IMR-90 (cell line): Measurements from ENCODE around the gene SMCHD1. TPM values are rescaled to one million over a fixed set of nuclear protein-coding genes. Genes with fewer than 3 reads are reported as not detected.

ENCODE experiments used
- ATAC-seq: fragments of 200-7000 bp; cut with Tn5 transposase; 2 replicates; pipeline ENCODE4 v1.9.1; 2020; ENCODE audit warnings: low read depth, mild to moderate bottlenecking, moderate library complexity
- BruUV-seq: library from RNA; stranded (reverse); fragments of 400-500 nt; replicated peaks from 2 replicates; lab custom pipeline; 2021; lab: Mats Ljungman, UMichigan
- CTCF ChIA-PET: fragments of 300-600 bp; formaldehyde crosslinking; extraction: SDS; loops from one replicate; lab custom pipeline; 2021; ENCODE audit warnings: antibody characterized with exemption; lab: Yijun Ruan, JAX
- POLR2A ChIA-PET: fragments of 300-600 bp; sonication (Branson Sonifier 250); formaldehyde crosslinking; loops from one replicate; lab custom pipeline; 2022; ENCODE audit warnings: antibody characterized with exemption; ENCODE audit not compliant: unreplicated experiment; lab: Charles Lee
- DNase-seq: peaks from one replicate; pipeline ENCODE4 v3.0.0; 2013
- H2AFZ ChIP-seq: replicated peaks from 2 replicates; pipeline ENCODE3; 2013; ENCODE audit warnings: low read length, mild to moderate bottlenecking; ENCODE audit not compliant: poor library complexity
- H2AK5ac ChIP-seq: 2 replicates; pipeline ENCODE4 v1.6.1; 2013; ENCODE audit warnings: low read depth, low read length, inconsistent platforms
- H2AK9ac ChIP-seq: replicated peaks from 2 replicates; pipeline ENCODE3; 2013; ENCODE audit warnings: mild to moderate bottlenecking, low read depth, low read length, moderate library complexity; ENCODE audit not compliant: poor library complexity
- H2BK120ac ChIP-seq: 2 replicates; pipeline ENCODE4 v1.6.1; 2013; ENCODE audit warnings: low read depth, low read length, inconsistent platforms
- H2BK15ac ChIP-seq: 3 replicates; pipeline ENCODE4 v1.6.1; 2013; ENCODE audit warnings: low read depth, low read length, inconsistent platforms
- H2BK20ac ChIP-seq: 2 replicates; pipeline ENCODE4 v1.6.1; 2013; ENCODE audit warnings: low read depth, mild to moderate bottlenecking, inconsistent platforms, low read length, moderate library complexity
- H2BK5ac ChIP-seq: 2 replicates; pipeline ENCODE4 v1.6.1; 2013; ENCODE audit warnings: mild to moderate bottlenecking, low read depth, low read length, inconsistent platforms; ENCODE audit not compliant: poor library complexity, severe bottlenecking
- H3K14ac ChIP-seq: replicated peaks from 2 replicates; pipeline ENCODE4 v1.6.1; 2013; ENCODE audit warnings: low read depth, low read length, inconsistent platforms
- H3K18ac ChIP-seq: 2 replicates; pipeline ENCODE4 v1.6.1; 2013; ENCODE audit warnings: low read depth, low read length, control low read depth
- H3K23ac ChIP-seq: 2 replicates; pipeline ENCODE4 v1.6.1; 2013; ENCODE audit warnings: low read depth, low read length, inconsistent platforms
- H3K27ac ChIP-seq: 2 replicates; pipeline ENCODE4 v1.5.1; 2013; ENCODE audit warnings: mild to moderate bottlenecking, control low read depth, low read length; ENCODE audit not compliant: insufficient read depth
- H3K27me3 ChIP-seq: 2 replicates; pipeline ENCODE4 v1.6.1; 2013; ENCODE audit warnings: low read length; ENCODE audit not compliant: control insufficient read depth, insufficient read depth
- H3K36me3 ChIP-seq: 2 replicates; pipeline ENCODE4 v1.6.1; 2013; ENCODE audit warnings: low read length, mixed read lengths; ENCODE audit not compliant: control insufficient read depth, insufficient read depth
- H3K4ac ChIP-seq: 2 replicates; pipeline ENCODE4 v1.6.1; 2013; ENCODE audit warnings: low read depth, low read length, inconsistent platforms
- H3K4me1 ChIP-seq: 2 replicates; pipeline ENCODE4 v1.6.1; 2013; ENCODE audit warnings: low read length, mixed read lengths; ENCODE audit not compliant: control insufficient read depth, insufficient read depth
- H3K4me2 ChIP-seq: 2 replicates; pipeline ENCODE4 v1.6.1; 2013; ENCODE audit warnings: low read depth, mild to moderate bottlenecking, control low read depth, low read length, moderate library complexity
- H3K4me3 ChIP-seq: 2 replicates; pipeline ENCODE4 v1.5.1; 2013; ENCODE audit warnings: low read depth, mild to moderate bottlenecking, control low read depth, low read length, moderate library complexity; ENCODE audit not compliant: insufficient read depth
- H3K56ac ChIP-seq: 2 replicates; pipeline ENCODE4 v1.6.1; 2013; ENCODE audit warnings: low read length, inconsistent platforms; ENCODE audit not compliant: insufficient read depth; ENCODE audit errors: extremely low read depth
- H3K79me1 ChIP-seq, 2 experiments: 2 replicates each; pipeline ENCODE4 v1.6.1; 2013; ENCODE audit warnings: low read length in 2 of 2, inconsistent platforms in 1 of 2, low read depth in 1 of 2
- H3K9ac ChIP-seq: 2 replicates; pipeline ENCODE4 v1.6.1; 2013; ENCODE audit warnings: low read depth, low read length, control low read depth
- H3K9me1 ChIP-seq: 2 replicates; pipeline ENCODE4 v1.6.1; 2013; ENCODE audit warnings: low read length, inconsistent platforms; ENCODE audit not compliant: insufficient read depth
- H3K9me3 ChIP-seq: 2 replicates; pipeline ENCODE4 v1.6.1; 2013; ENCODE audit warnings: low read length; ENCODE audit not compliant: control insufficient read depth, insufficient read depth
- H4K20me1 ChIP-seq: 2 replicates; pipeline ENCODE4 v1.6.1; 2013; ENCODE audit warnings: low read length, inconsistent platforms; ENCODE audit not compliant: insufficient read depth
- H4K5ac ChIP-seq: 2 replicates; pipeline ENCODE4 v1.6.1; 2013; ENCODE audit warnings: mild to moderate bottlenecking, low read depth, low read length, control low read depth
- H4K8ac ChIP-seq, 2 experiments: 2 replicates each; pipeline ENCODE4 v1.6.1; 2013; ENCODE audit warnings: low read depth in 2 of 2, low read length in 2 of 2, control low read depth in 1 of 2, inconsistent platforms in 1 of 2
- H4K91ac ChIP-seq: 2 replicates; pipeline ENCODE4 v1.6.1; 2013; ENCODE audit warnings: low read depth, low read length, inconsistent platforms; ENCODE audit not compliant: insufficient read depth
- BHLHE40 ChIP-seq: fragments of 150-350 bp; IDR thresholded peaks from 2 replicates; pipeline ENCODE4 v1.6.1; 2016; ENCODE audit warnings: mild to moderate bottlenecking, low read depth, low read length
- CEBPB ChIP-seq: IDR thresholded peaks from 2 replicates; pipeline ENCODE4 v1.6.1; 2012; ENCODE audit warnings: low read depth, low read length, improper control_type of control experiment
- CHD1 ChIP-seq: IDR thresholded peaks from 2 replicates; pipeline ENCODE4 v1.6.1; 2012; ENCODE audit warnings: low read depth, low read length, improper control_type of control experiment
- MAFK ChIP-seq: IDR thresholded peaks from 2 replicates; pipeline ENCODE4 v1.6.1; 2012; ENCODE audit warnings: low read depth, low read length, improper control_type of control experiment
- NFE2L2 ChIP-seq: fragments of 150-350 bp; IDR thresholded peaks from 2 replicates; pipeline ENCODE4 v1.6.1; 2016; ENCODE audit warnings: low read depth, mild to moderate bottlenecking, low read length
- RCOR1 ChIP-seq: IDR thresholded peaks from 2 replicates; pipeline ENCODE4 v1.6.1; 2012; ENCODE audit warnings: mild to moderate bottlenecking, low read length, improper control_type of control experiment; ENCODE audit not compliant: insufficient replicate concordance
- WGBS, 2 experiments: methylation state at CpG; one replicate each; pipeline versions ENCODE4 v1.1.5 to v1.1.7; 2013; ENCODE audit warnings: missing lambda C conversion rate in 2 of 2; ENCODE audit not compliant: insufficient read length in 1 of 2; ENCODE audit errors: extremely low coverage in 2 of 2; 5-methylcytosine and 5-hydroxymethylcytosine counted together
- dilution Hi-C: fragments of 300-500 bp; cut with HindIII; formaldehyde crosslinking; loops from one replicate; pipeline ENCODE4 v1.14.3; 2018; ENCODE audit warnings: low sequenced_read_pairs; ENCODE audit not compliant: unreplicated experiment
- in situ Hi-C: fragments of 300-500 bp; cut with MboI; formaldehyde crosslinking; loops from 3 replicates; pipeline ENCODE4 v1.14.3; 2019; ENCODE audit warnings: low sequenced_read_pairs, inconsistent platforms, mixed read lengths
- intact Hi-C: fragments of 100-400 bp; cut with micrococcal nuclease; formaldehyde crosslinking; loops from 2 replicates; pipeline ENCODE4 v1.10.0; 2022
- polyA plus RNA-seq, 3 experiments: library from polyadenylated mRNA; depleted of rRNA; stranded (reverse); fragments of >200 nt; gene quantifications; 2 replicates each; pipeline ENCODE4 v1.2.3, GENCODE V29; 2012; ENCODE audit warnings: low replicate concordance in 1 of 3
- total RNA-seq: library from RNA; depleted of rRNA; stranded (reverse); fragments of >200 nt; gene quantifications from 2 replicates; pipeline ENCODE4 v1.2.3, GENCODE V29; 2012
- TF ChIP-seq, protein P1 (sequence below): fragments of 150-350 bp; IDR thresholded peaks from 2 replicates; pipeline ENCODE4 v1.6.1; 2017; ENCODE audit warnings: mild to moderate bottlenecking, antibody characterized with exemption, low read length, low read depth

The SMCHD1 gene
- total and polyA plus RNA-seq, 2 of the 4 experiments (the other 2 are of a cell fraction), result 14.8 to 47.3 TPM

DNA sequence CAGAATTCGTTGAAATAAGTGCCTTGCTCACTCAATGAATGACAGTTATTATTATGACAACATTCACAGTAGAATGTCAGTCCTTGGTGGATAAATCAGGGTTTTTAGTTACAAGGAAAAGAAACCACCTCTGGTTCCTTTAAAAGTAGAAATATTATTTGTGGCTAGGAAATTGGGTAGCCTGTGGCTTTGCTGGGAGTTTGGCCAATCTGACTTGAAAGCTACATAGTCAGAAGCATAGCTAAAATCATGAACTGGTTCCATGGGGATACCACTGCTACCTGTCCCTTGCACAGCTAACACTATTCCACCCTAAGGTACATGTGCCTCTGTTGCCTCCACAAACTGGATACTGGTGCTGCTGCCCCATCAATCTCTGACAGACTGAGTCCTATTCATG, 12.8 kb upstream of the SMCHD1 start:
- H2BK5ac ChIP-seq, result no peak overlapping the region
- no TSS peak for BruUV-seq
- TF ChIP-seq RCOR1 (no peak), CHD1 (no peak), NFE2L2 (no peak), MAFK (no peak), BHLHE40 (no peak), CEBPB (no peak)
- TF ChIP-seq, protein P1, sequence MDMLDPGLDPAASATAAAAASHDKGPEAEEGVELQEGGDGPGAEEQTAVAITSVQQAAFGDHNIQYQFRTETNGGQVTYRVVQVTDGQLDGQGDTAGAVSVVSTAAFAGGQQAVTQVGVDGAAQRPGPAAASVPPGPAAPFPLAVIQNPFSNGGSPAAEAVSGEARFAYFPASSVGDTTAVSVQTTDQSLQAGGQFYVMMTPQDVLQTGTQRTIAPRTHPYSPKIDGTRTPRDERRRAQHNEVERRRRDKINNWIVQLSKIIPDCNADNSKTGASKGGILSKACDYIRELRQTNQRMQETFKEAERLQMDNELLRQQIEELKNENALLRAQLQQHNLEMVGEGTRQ, result no peak
- H3K27me3 ChIP-seq, result no peaks in the 10 kb centered on the region
- no peak overlapping the region for H3K4me2 ChIP-seq
- H2BK120ac ChIP-seq, result no peak overlapping the region
- no peak overlapping the region for H3K18ac ChIP-seq
- no peak overlapping the region for H3K27ac ChIP-seq
- no peak overlapping the region for H4K5ac ChIP-seq
- no peak overlapping the region for H3K14ac ChIP-seq
- H2AK9ac ChIP-seq, result no peak overlapping the region
- no peak overlapping the region for H3K23ac ChIP-seq
- H3K9me3 ChIP-seq, result no peaks in the 10 kb centered on the region
- no peak overlapping the region for H3K4ac ChIP-seq
- H2AK5ac ChIP-seq, result no peak overlapping the region
- WGBS, 2 experiments, result no CpG with 5 or more reads among the region's 1 CpG
- no peaks in the 10 kb centered on the region for H4K20me1 ChIP-seq
- dilution Hi-C loops, result no loop called here
- ATAC-seq (no peak), DNase-seq (no peak)
- in situ Hi-C loops, result no loop called here
- H3K79me1 ChIP-seq, result no peaks in the 10 kb centered on the region
- H2AFZ ChIP-seq, result no peak overlapping the region
- no peak overlapping the region for H3K9ac ChIP-seq
- no peak overlapping the region for H3K4me3 ChIP-seq
- CTCF ChIA-PET, result interaction anchor here (1.3 kb wide), 1 partner anchor 11 kb away, joined by 5 read pairs; no protein-coding TSS in a partner anchor
- no peak overlapping the region for H4K8ac ChIP-seq
- H2BK15ac ChIP-seq, result no peak overlapping the region
- POLR2A ChIA-PET, result no interaction called here
- no peaks in the 10 kb centered on the region for H3K36me3 ChIP-seq
- H3K4me1 ChIP-seq, result peaks cover 2% of the 10 kb centered on the region; the same call in 1 of the 2 replicates
- H4K91ac ChIP-seq, result no peak overlapping the region
- H2BK20ac ChIP-seq, result no peak overlapping the region
- intact Hi-C loops, result no loop called here
- H3K56ac ChIP-seq, result no peak overlapping the region
- H3K9me1 ChIP-seq, result no peaks in the 10 kb centered on the region
